A549 (cell line): Measurements from ENCODE around the gene IL22RA2. TPM values are rescaled to one million over a fixed set of nuclear protein-coding genes. Genes with fewer than 3 reads are reported as not detected.

Experiments
- ATAC-seq, 2 experiments: fragments of 200-7000 bp in 1 of 2; fragments of >200 bp in 1 of 2; cut with Nextera tagmentation in 1 of 2; cut with Tn5 transposase in 1 of 2; 3 replicates each; pipeline versions ENCODE4 v1.8.0 to v1.9.1; 2018 to 2020; ENCODE audit warnings: mild to moderate bottlenecking in 1 of 2, moderate library complexity in 1 of 2
- CTCF ChIA-PET: fragments of 300-600 bp; sonication (Branson Sonifier 250); formaldehyde crosslinking; extraction: SDS; loops from one replicate; lab custom pipeline; 2021; ENCODE audit warnings: antibody characterized with exemption, inconsistent platforms; lab: Yijun Ruan, JAX
- POLR2A ChIA-PET: fragments of 350-600 bp; formaldehyde crosslinking; extraction: SDS; loops from one replicate; lab custom pipeline; 2021; ENCODE audit warnings: antibody characterized with exemption, inconsistent platforms; lab: Yijun Ruan, JAX
- DNase-seq, 2 experiments: peaks; one replicate each; pipeline versions ENCODE4 v3.0.0 to v3.0.0-alpha.2; 2011 to 2016; ENCODE audit warnings: low read depth in 1 of 2, low spot score in 1 of 2
- FAIRE-seq: peaks from 2 replicates; lab custom pipeline; 2011; peaks lifted over from hg19 to GRCh38; lab: Jason Lieb, UNC
- H3K27ac ChIP-seq, 2 experiments: fragments of >200 bp; sonication (Bioruptor Twin); formaldehyde crosslinking; 3 replicates each; pipeline ENCODE4 v1.5.1; 2016 to 2017
- H3K4me1 ChIP-seq: fragments of >200 bp; sonication (Bioruptor Twin); formaldehyde crosslinking; 3 replicates; pipeline ENCODE4 v1.6.1; 2016
- H3K4me2 ChIP-seq: fragments of >200 bp; sonication (Bioruptor Twin); formaldehyde crosslinking; 3 replicates; pipeline ENCODE4 v1.6.1; 2016
- H3K4me3 ChIP-seq: fragments of >200 bp; sonication (Bioruptor Twin); formaldehyde crosslinking; 3 replicates; pipeline ENCODE4 v1.5.1; 2016
- H3K9me3 ChIP-seq: fragments of >200 bp; sonication (Bioruptor Twin); formaldehyde crosslinking; 3 replicates; pipeline ENCODE4 v1.6.1; 2016
- ATOH8 ChIP-seq: fragments of 250-450 bp; sonication (Bioruptor Pico); IDR thresholded peaks from 2 replicates; pipeline ENCODE4 v1.5.0; 2020; ENCODE audit warnings: low read depth, mild to moderate bottlenecking, moderate library complexity
- BCL3 ChIP-seq: fragments of >200 bp; sonication (Bioruptor Twin); formaldehyde crosslinking; IDR thresholded peaks from 3 replicates; pipeline ENCODE4 v1.6.1; 2016
- CBX2 ChIP-seq: fragments of 200-600 bp; sonication (generic); IDR thresholded peaks from 2 replicates; pipeline ENCODE4 v1.6.1; 2016; ENCODE audit warnings: low read depth, mild to moderate bottlenecking, borderline replicate concordance
- CBX8 ChIP-seq: fragments of 200-600 bp; sonication (generic); IDR thresholded peaks from 2 replicates; pipeline ENCODE4 v1.6.1; 2016
- CEBPB ChIP-seq, 2 experiments: fragments of >200 bp in 1 of 2; sonication (Bioruptor Twin) in 1 of 2; formaldehyde crosslinking in 1 of 2; IDR thresholded peaks; 2 replicates each; pipeline ENCODE4 v1.6.1; 2012 to 2016
- CHD2 ChIP-seq: fragments of 150-350 bp; IDR thresholded peaks from 2 replicates; pipeline ENCODE4 v1.6.1; 2014; ENCODE audit warnings: low read length; ENCODE audit not compliant: partially characterized antibody
- CHD4 ChIP-seq: fragments of 200-600 bp; sonication (generic); IDR thresholded peaks from 2 replicates; pipeline ENCODE4 v1.6.1; 2016; ENCODE audit warnings: antibody characterized with exemption, mild to moderate bottlenecking, borderline replicate concordance
- ESRRA ChIP-seq: fragments of 150-350 bp; IDR thresholded peaks from 2 replicates; pipeline ENCODE4 v1.6.1; 2014; ENCODE audit warnings: mild to moderate bottlenecking, low read length, borderline replicate concordance
- FOXS1 ChIP-seq: fragments of 250-450 bp; sonication (Bioruptor Pico); IDR thresholded peaks from 2 replicates; pipeline ENCODE4 v1.5.0; 2020; ENCODE audit warnings: mild to moderate bottlenecking, moderate library complexity
- GATA3 ChIP-seq: IDR thresholded peaks from 2 replicates; pipeline ENCODE4 v1.6.1; 2012; ENCODE audit warnings: borderline replicate concordance
- HMGXB4 ChIP-seq: fragments of 250-450 bp; sonication (Bioruptor Pico); IDR thresholded peaks from 2 replicates; pipeline ENCODE4 v1.5.0; 2021; ENCODE audit warnings: mild to moderate bottlenecking, moderate library complexity, borderline replicate concordance
- HOXB13 ChIP-seq: fragments of 250-450 bp; sonication (Bioruptor Pico); IDR thresholded peaks from 2 replicates; pipeline ENCODE4 v1.5.0; 2020; ENCODE audit warnings: low read depth, mild to moderate bottlenecking, moderate library complexity
- MAFK ChIP-seq: fragments of 450-650 bp; IDR thresholded peaks from 2 replicates; pipeline ENCODE4 v1.6.1; 2014; ENCODE audit not compliant: partially characterized antibody
- MYC ChIP-seq: IDR thresholded peaks from 2 replicates; pipeline ENCODE4 v1.6.1; 2012; ENCODE audit warnings: mild to moderate bottlenecking, inconsistent platforms, low read length, improper control_type of control experiment, borderline replicate concordance
- NFE2L2 ChIP-seq: fragments of 150-350 bp; conservative IDR thresholded peaks from 2 replicates; pipeline ENCODE4 v1.6.1; 2014; ENCODE audit warnings: low read length
- NPAS2 ChIP-seq: fragments of 250-450 bp; sonication (Bioruptor Pico); IDR thresholded peaks from 2 replicates; pipeline ENCODE4 v1.8.0; 2022; ENCODE audit warnings: mild to moderate bottlenecking, moderate library complexity, borderline replicate concordance
- POLR2AphosphoS2 ChIP-seq: conservative IDR thresholded peaks from 2 replicates; pipeline ENCODE4 v1.6.1; 2012; ENCODE audit warnings: low read length, improper control_type of control experiment, inconsistent platforms
- RARB ChIP-seq: fragments of 250-450 bp; sonication (Bioruptor Pico); IDR thresholded peaks from 2 replicates; pipeline ENCODE4 v1.8.0; 2021; ENCODE audit warnings: mild to moderate bottlenecking, moderate library complexity
- REST ChIP-seq: fragments of 200-600 bp; sonication (generic); IDR thresholded peaks from 2 replicates; pipeline ENCODE4 v1.6.1; 2016; ENCODE audit warnings: antibody characterized with exemption, mild to moderate bottlenecking, moderate library complexity
- RFX5 ChIP-seq: fragments of 450-650 bp; IDR thresholded peaks from 2 replicates; pipeline ENCODE4 v1.7.1; 2014; ENCODE audit warnings: antibody characterized with exemption, mild to moderate bottlenecking, moderate library complexity
- SMC3 ChIP-seq: fragments of >200 bp; sonication (Bioruptor Twin); formaldehyde crosslinking; IDR thresholded peaks from 3 replicates; pipeline ENCODE4 v1.6.1; 2018; ENCODE audit warnings: inconsistent platforms
- TP53 ChIP-seq: fragments of 250-450 bp; sonication (Bioruptor Pico); IDR thresholded peaks from 2 replicates; pipeline ENCODE4 v1.5.0; 2021; ENCODE audit warnings: mild to moderate bottlenecking, moderate library complexity
- USF2 ChIP-seq: fragments of 450-650 bp; IDR thresholded peaks from 2 replicates; pipeline ENCODE4 v1.6.1; 2014; ENCODE audit warnings: antibody characterized with exemption
- ZNF302 ChIP-seq: fragments of 250-450 bp; sonication (Bioruptor Pico); IDR thresholded peaks from 2 replicates; pipeline ENCODE4 v1.9.0; 2021; ENCODE audit warnings: inconsistent platforms, mild to moderate bottlenecking, moderate library complexity
- ZSCAN20 ChIP-seq: fragments of 250-450 bp; sonication (Bioruptor Pico); IDR thresholded peaks from 2 replicates; pipeline ENCODE4 v1.8.0; 2022; ENCODE audit warnings: mild to moderate bottlenecking, moderate library complexity
- WGBS: methylation state at CpG from one replicate; pipeline ENCODE4 v1.1.6; 2017; ENCODE audit errors: missing lambda C conversion rate; 5-methylcytosine and 5-hydroxymethylcytosine counted together
- polyA plus RNA-seq, 4 experiments: library from polyadenylated mRNA; depleted of rRNA in 3 of 4; stranded (reverse); fragments of >200 nt; fragmentation: RNase III in 1 of 4; extraction: RNeasy Plus Mini Kit Qiagen cat#74134 plus additional on column Dnase treatment in 1 of 4; gene quantifications; 2 replicates in 3 of 4; 3 replicates in 1 of 4; pipeline ENCODE4 v1.2.3, GENCODE V29; 2011 to 2017

Gene IL22RA2
- polyA plus RNA-seq, 2 of the 4 experiments (the other 2 are of a cell fraction): not detected

- no peak for ATAC-seq
- no peaks in the 10 kb centered on the region for H3K4me1 ChIP-seq
- no peak overlapping the region for H3K4me3 ChIP-seq
- TF ChIP-seq MYC (no peak), TP53 (CRISPR knock-in tag) (no peak), ATOH8 (CRISPR knock-in tag) (no peak), REST (no peak), CHD4 (no peak), NFE2L2 (no peak), CHD2 (no peak), ESRRA (no peak), SMC3 (no peak), CBX8 (no peak), ZNF302 (CRISPR knock-in tag) (no peak), CBX2 (no peak), POLR2AphosphoS2 (no peak), CEBPB (IDR thresholded peaks at IDR 0.05) (no peak), BCL3 (no peak)
- no peak overlapping the region for H3K27ac ChIP-seq
- peaks cover 17% of the 10 kb centered on the region for H3K9me3 ChIP-seq
- DNase-seq: no peak
- 15% methylated on average over 1 of the region's 1 CpG for WGBS
- CTCF ChIA-PET: no interaction called here
- no peak for FAIRE-seq
- POLR2A ChIA-PET: no interaction called here
- H3K4me2 ChIP-seq: no peak overlapping the region
Measured at GRCh38 chr6:137134483-137134882, 39.0 kb downstream of the IL22RA2 start.

GRCh38 chr6:137133122-137133521 is 40.3 kb downstream of the IL22RA2 start:
- no peaks in the 10 kb centered on the region for H3K4me1 ChIP-seq
- DNase-seq (no peak), FAIRE-seq (no peak), ATAC-seq (no peak)
- WGBS: 0% methylated on average over 1 of the region's 3 CpGs
- H3K4me3 ChIP-seq: no peak overlapping the region
- peaks cover 22% of the 10 kb centered on the region for H3K9me3 ChIP-seq
- ChIA-PET POLR2A (no interaction called here), CTCF (interaction anchor here (0.8 kb wide), 1 partner anchor 228 kb away, joined by 3 read pairs; no protein-coding TSS in a partner anchor)
- TF ChIP-seq RFX5 (no peak), POLR2AphosphoS2 (no peak), HOXB13 (no peak), HMGXB4 (CRISPR knock-in tag) (no peak), NFE2L2 (no peak), FOXS1 (CRISPR knock-in tag) (no peak), NPAS2 (CRISPR knock-in tag) (no peak), ZSCAN20 (CRISPR knock-in tag) (no peak), CEBPB (IDR thresholded peaks at IDR 0.05) (no peak), RARB (CRISPR knock-in tag) (no peak), CHD4 (no peak), GATA3 (no peak), TP53 (CRISPR knock-in tag) (no peak), USF2 (no peak), MAFK (no peak)
- H3K4me2 ChIP-seq: no peak overlapping the region
- H3K27ac ChIP-seq: no peak overlapping the region
